IMR-90 (cell line): ENCODE data around the gene USP36.

Source experiments
- CEBPB ChIP-seq: IDR thresholded peaks from 2 replicates; pipeline ENCODE4 v1.6.1; 2012; ENCODE audit warnings: low read depth, low read length, improper control_type of control experiment
- CHD1 ChIP-seq: IDR thresholded peaks from 2 replicates; pipeline ENCODE4 v1.6.1; 2012; ENCODE audit warnings: low read depth, low read length, improper control_type of control experiment
- CTCF ChIP-seq: conservative IDR thresholded peaks from 2 replicates; pipeline ENCODE4 v1.5.1; 2012; ENCODE audit warnings: mild to moderate bottlenecking, low read depth, low read length, improper control_type of control experiment
- FOS ChIP-seq: fragments of 150-350 bp; IDR thresholded peaks from 2 replicates; pipeline ENCODE4 v1.6.1; 2016; ENCODE audit warnings: low read depth, low read length
- MAFK ChIP-seq: IDR thresholded peaks from 2 replicates; pipeline ENCODE4 v1.6.1; 2012; ENCODE audit warnings: low read depth, low read length, improper control_type of control experiment
- MAZ ChIP-seq: IDR thresholded peaks from 2 replicates; pipeline ENCODE4 v1.6.1; 2012; ENCODE audit warnings: low read depth, mild to moderate bottlenecking, low read length, improper control_type of control experiment, moderate library complexity, borderline replicate concordance
- MXI1 ChIP-seq: IDR thresholded peaks from 2 replicates; pipeline ENCODE4 v1.6.1; 2012; ENCODE audit warnings: low read depth, mild to moderate bottlenecking, low read length, moderate library complexity, borderline replicate concordance
- NFE2L2 ChIP-seq: fragments of 150-350 bp; IDR thresholded peaks from 2 replicates; pipeline ENCODE4 v1.6.1; 2016; ENCODE audit warnings: low read depth, mild to moderate bottlenecking, low read length
- POLR2A ChIP-seq: IDR thresholded peaks from 2 replicates; pipeline ENCODE4 v1.6.1; 2012; ENCODE audit warnings: mild to moderate bottlenecking, low read depth, low read length
- RCOR1 ChIP-seq: IDR thresholded peaks from 2 replicates; pipeline ENCODE4 v1.6.1; 2012; ENCODE audit warnings: mild to moderate bottlenecking, low read length, improper control_type of control experiment; ENCODE audit not compliant: insufficient replicate concordance
- RFX5 ChIP-seq: IDR thresholded peaks from 2 replicates; pipeline ENCODE4 v1.8.0; 2012; ENCODE audit warnings: low read depth, mild to moderate bottlenecking, low read length, moderate library complexity
- SMC3 ChIP-seq: fragments of 150-350 bp; IDR thresholded peaks from 2 replicates; pipeline ENCODE4 v1.6.1; 2016; ENCODE audit warnings: low read depth, mild to moderate bottlenecking, antibody characterized with exemption, low read length, moderate library complexity
- TF ChIP-seq, protein P1 (sequence below): fragments of 150-350 bp; IDR thresholded peaks from 2 replicates; pipeline ENCODE4 v1.6.1; 2017; ENCODE audit warnings: mild to moderate bottlenecking, antibody characterized with exemption, low read length, low read depth
- TF ChIP-seq, protein P2 (sequence below): fragments of 150-350 bp; IDR thresholded peaks from 2 replicates; pipeline ENCODE4 v1.6.1; 2016; ENCODE audit warnings: low read depth, mild to moderate bottlenecking, low read length, moderate library complexity, borderline replicate concordance

GRCh38 chr17:78878261-78878660 lies 37.6 kb upstream of the USP36 start:
- no peak for TF ChIP-seq POLR2A
- TF ChIP-seq, protein P1, sequence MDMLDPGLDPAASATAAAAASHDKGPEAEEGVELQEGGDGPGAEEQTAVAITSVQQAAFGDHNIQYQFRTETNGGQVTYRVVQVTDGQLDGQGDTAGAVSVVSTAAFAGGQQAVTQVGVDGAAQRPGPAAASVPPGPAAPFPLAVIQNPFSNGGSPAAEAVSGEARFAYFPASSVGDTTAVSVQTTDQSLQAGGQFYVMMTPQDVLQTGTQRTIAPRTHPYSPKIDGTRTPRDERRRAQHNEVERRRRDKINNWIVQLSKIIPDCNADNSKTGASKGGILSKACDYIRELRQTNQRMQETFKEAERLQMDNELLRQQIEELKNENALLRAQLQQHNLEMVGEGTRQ, result no peak
- no peak for TF ChIP-seq CTCF
- no peak for TF ChIP-seq SMC3
- no peak for TF ChIP-seq NFE2L2
- no peak for TF ChIP-seq CHD1
- TF ChIP-seq RFX5, result no peak
- no peak for TF ChIP-seq CEBPB
- TF ChIP-seq, protein P2, sequence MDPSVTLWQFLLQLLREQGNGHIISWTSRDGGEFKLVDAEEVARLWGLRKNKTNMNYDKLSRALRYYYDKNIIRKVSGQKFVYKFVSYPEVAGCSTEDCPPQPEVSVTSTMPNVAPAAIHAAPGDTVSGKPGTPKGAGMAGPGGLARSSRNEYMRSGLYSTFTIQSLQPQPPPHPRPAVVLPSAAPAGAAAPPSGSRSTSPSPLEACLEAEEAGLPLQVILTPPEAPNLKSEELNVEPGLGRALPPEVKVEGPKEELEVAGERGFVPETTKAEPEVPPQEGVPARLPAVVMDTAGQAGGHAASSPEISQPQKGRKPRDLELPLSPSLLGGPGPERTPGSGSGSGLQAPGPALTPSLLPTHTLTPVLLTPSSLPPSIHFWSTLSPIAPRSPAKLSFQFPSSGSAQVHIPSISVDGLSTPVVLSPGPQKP, result no peak
- no peak for TF ChIP-seq MXI1
- TF ChIP-seq MAFK, result no peak
- TF ChIP-seq MAZ, result no peak
- TF ChIP-seq RCOR1, result no peak
- TF ChIP-seq FOS, result no peak
